Neuronal stem cell (in vitro differentiated cells): ENCODE measurements around the gene UTS2B.

Source experiments
- DNase-seq: peaks from one replicate; pipeline ENCODE4 v3.0.0-alpha.2; 2013; ENCODE audit warnings: low spot score
- H2AFZ ChIP-seq: one replicate; pipeline ENCODE4 v1.6.1; 2013; ENCODE audit warnings: mild to moderate bottlenecking, low read length, inconsistent platforms
- H2AK5ac ChIP-seq: 2 replicates; pipeline ENCODE4 v1.6.1; 2013; ENCODE audit warnings: low read depth, mild to moderate bottlenecking, inconsistent platforms, low read length, moderate library complexity, mixed read lengths
- H2BK120ac ChIP-seq: 2 replicates; pipeline ENCODE4 v1.6.1; 2013; ENCODE audit warnings: low read depth, mild to moderate bottlenecking, inconsistent platforms, low read length, moderate library complexity, mixed read lengths
- H2BK12ac ChIP-seq: one replicate; pipeline ENCODE4 v1.6.1; 2013; ENCODE audit warnings: low read length, inconsistent platforms
- H2BK15ac ChIP-seq: 2 replicates; pipeline ENCODE4 v1.6.1; 2013; ENCODE audit warnings: mild to moderate bottlenecking, low read length, inconsistent platforms, mixed read lengths
- H2BK5ac ChIP-seq: one replicate; pipeline ENCODE4 v1.6.1; 2013; ENCODE audit warnings: inconsistent platforms, mild to moderate bottlenecking, low read length, moderate library complexity
- H3K14ac ChIP-seq: one replicate; pipeline ENCODE4 v1.6.1; 2013; ENCODE audit warnings: low read length, inconsistent platforms
- H3K18ac ChIP-seq: 2 replicates; pipeline ENCODE4 v1.6.1; 2013; ENCODE audit warnings: low read length, inconsistent platforms
- H3K23ac ChIP-seq: 2 replicates; pipeline ENCODE4 v1.6.1; 2013; ENCODE audit warnings: low read depth, mild to moderate bottlenecking, mixed read lengths, low read length, inconsistent platforms; ENCODE audit not compliant: poor library complexity
- H3K27ac ChIP-seq: replicated peaks from 3 replicates; pipeline ENCODE4 v1.5.1; 2013; ENCODE audit warnings: low read length, inconsistent platforms
- H3K27me3 ChIP-seq, 3 experiments: 2 replicates each; pipeline ENCODE4 v1.6.1; 2013; ENCODE audit warnings: low read length in 3 of 3, mild to moderate bottlenecking in 2 of 3, inconsistent platforms in 1 of 3, low read depth in 1 of 3, mixed read lengths in 1 of 3, moderate library complexity in 1 of 3; ENCODE audit not compliant: control insufficient read depth in 3 of 3, insufficient read depth in 3 of 3
- H3K36me3 ChIP-seq, 2 donors: replicated peaks in 1 of 2; 2 replicates each; pipeline ENCODE4 v1.6.1; 2013; ENCODE audit warnings: low read length in 2 of 2; ENCODE audit not compliant: control insufficient read depth in 2 of 2, insufficient read depth in 2 of 2
- H3K4ac ChIP-seq: 2 replicates; pipeline ENCODE4 v1.6.1; 2013; ENCODE audit warnings: inconsistent platforms, mild to moderate bottlenecking, low read length, moderate library complexity
- H3K4me1 ChIP-seq, 2 donors: 1 replicate in 1 of 2; 2 replicates in 1 of 2; pipeline ENCODE4 v1.6.1; 2013; ENCODE audit warnings: low read length in 2 of 2, low read depth in 1 of 2; ENCODE audit not compliant: control insufficient read depth in 2 of 2, insufficient read depth in 1 of 2
- H3K4me2 ChIP-seq: one replicate; pipeline ENCODE4 v1.6.1; 2013; ENCODE audit warnings: mild to moderate bottlenecking, low read length, inconsistent platforms; ENCODE audit not compliant: insufficient read depth, poor library complexity, severe bottlenecking
- H3K4me3 ChIP-seq, 2 donors: 2 replicates each; pipeline ENCODE4 v1.5.1; 2013; ENCODE audit warnings: low read length in 2 of 2, mild to moderate bottlenecking in 2 of 2, inconsistent platforms in 1 of 2, moderate library complexity in 1 of 2
- H3K79me1 ChIP-seq: one replicate; pipeline ENCODE4 v1.6.1; 2013; ENCODE audit warnings: low read depth, mild to moderate bottlenecking, inconsistent platforms, low read length, moderate library complexity
- H3K9ac ChIP-seq: one replicate; pipeline ENCODE4 v1.6.1; 2013; ENCODE audit warnings: mild to moderate bottlenecking, low read depth, low read length, inconsistent platforms; ENCODE audit not compliant: poor library complexity
- H3K9me3 ChIP-seq, 2 donors: replicated peaks in 1 of 2; 2 replicates each; pipeline versions ENCODE3 to v1.6.1; 2013; ENCODE audit warnings: low read length in 2 of 2, mild to moderate bottlenecking in 2 of 2, inconsistent platforms in 1 of 2, low read depth in 1 of 2, mixed read lengths in 1 of 2, moderate library complexity in 1 of 2; ENCODE audit not compliant: control insufficient read depth in 2 of 2, insufficient read depth in 1 of 2
- H4K8ac ChIP-seq: one replicate; pipeline ENCODE4 v1.6.1; 2013; ENCODE audit warnings: low read depth, mild to moderate bottlenecking, inconsistent platforms, low read length, moderate library complexity
- H4K91ac ChIP-seq: one replicate; pipeline ENCODE4 v1.6.1; 2013; ENCODE audit warnings: low read length, low read depth, mild to moderate bottlenecking, inconsistent platforms; ENCODE audit not compliant: poor library complexity
- WGBS, 2 donors: extraction: QIAGEN DNeasy Blood & Tissue Kit; methylation state at CpG; one replicate each; pipeline ENCODE4 v1.1.7; 2013; ENCODE audit warnings: missing lambda C conversion rate in 2 of 2, mixed read lengths in 1 of 2; ENCODE audit not compliant: insufficient read length in 2 of 2, insufficient replicate concordance in 1 of 2; ENCODE audit errors: extremely low coverage in 2 of 2; 5-methylcytosine and 5-hydroxymethylcytosine counted together

Gene UTS2B

GRCh38 chr3:191352014-191352413, 21.7 kb upstream of the UTS2B start:
- no peak for DNase-seq
- Histone ChIP-seq H2AK5ac (no peak overlapping the region), H3K79me1 (no peaks in the 10 kb centered on the region), H4K91ac (no peak overlapping the region), H3K4ac (no peak overlapping the region), H2AFZ (no peak overlapping the region), H2BK5ac (no peak overlapping the region), H3K4me3 (no peak overlapping the region), H3K4me2 (no peak overlapping the region), H3K27me3 (no peaks in the 10 kb centered on the region), H2BK15ac (no peak overlapping the region), H3K18ac (no peak overlapping the region), H3K9ac (no peak overlapping the region), H3K4me1 (peaks cover 0 to under 1% of the 10 kb centered on the region in 2 donors), H3K36me3 (peaks cover under 1 to 2% of the 10 kb centered on the region in 2 donors), H3K14ac (no peak overlapping the region), H3K9me3 (no peaks in the 10 kb centered on the region), H3K27ac (no peak overlapping the region), H2BK12ac (no peak overlapping the region), H2BK120ac (no peak overlapping the region), H3K23ac (no peak overlapping the region), H4K8ac (no peak overlapping the region)
- no CpG with 5 or more reads among the region's 1 CpG for WGBS, 2 donors

- no peak overlapping the region for H2BK5ac ChIP-seq
- no peak overlapping the region for H2BK120ac ChIP-seq
- H3K23ac ChIP-seq = no peak overlapping the region
- H3K4me1 ChIP-seq = no peaks in the 10 kb centered on the region
- no peaks in the 10 kb centered on the region for H3K9me3 ChIP-seq
- no peak overlapping the region for H2AK5ac ChIP-seq
- H4K8ac ChIP-seq = no peak overlapping the region
- H2AFZ ChIP-seq = no peak overlapping the region
- H3K4me2 ChIP-seq = no peak overlapping the region
- H3K4ac ChIP-seq = no peak overlapping the region
- H2BK15ac ChIP-seq = no peak overlapping the region
- no peaks in the 10 kb centered on the region for H3K27me3 ChIP-seq
- no peaks in the 10 kb centered on the region for H3K36me3 ChIP-seq
- no peaks in the 10 kb centered on the region for H3K79me1 ChIP-seq
- no peak overlapping the region for H2BK12ac ChIP-seq
- no peak for DNase-seq
- no peak overlapping the region for H4K91ac ChIP-seq
- no peak overlapping the region for H3K27ac ChIP-seq
- no peak overlapping the region for H3K18ac ChIP-seq
- H3K9ac ChIP-seq = no peak overlapping the region
- no CpG with 5 or more reads among the region's 5 CpGs for WGBS, 2 donors
- no peak overlapping the region for H3K14ac ChIP-seq
- H3K4me3 ChIP-seq = no peak overlapping the region
Measured at GRCh38 chr3:191350396-191351090, 20.2 kb upstream of the UTS2B start.

DNA sequence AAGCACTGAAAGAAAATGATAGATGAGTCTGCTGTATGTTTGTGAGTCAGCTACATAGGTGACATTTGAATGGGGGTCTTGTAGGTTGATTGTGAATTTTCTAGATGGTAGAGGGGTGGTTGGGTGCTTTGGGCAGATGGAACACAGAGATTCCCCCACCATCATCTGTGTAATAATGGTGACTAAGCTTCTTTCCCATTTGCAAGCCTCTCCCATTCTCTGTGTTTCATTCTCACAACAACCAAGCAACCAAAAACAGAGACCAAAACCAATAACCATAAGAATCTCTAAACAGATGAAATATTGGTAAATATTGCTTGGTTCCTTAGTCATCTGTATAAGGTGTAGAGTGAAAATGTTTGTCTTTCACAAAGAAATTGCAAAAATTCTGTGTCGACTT, 17.8 kb upstream of the UTS2B start:
- H4K8ac ChIP-seq = no peak overlapping the region
- no peak overlapping the region for H2AFZ ChIP-seq
- H3K4me3 ChIP-seq = no peak overlapping the region
- H2BK12ac ChIP-seq = no peak overlapping the region
- peaks cover 0 to 1% of the 10 kb centered on the region in 2 donors for H3K4me1 ChIP-seq
- H2BK120ac ChIP-seq = no peak overlapping the region
- H3K23ac ChIP-seq = no peak overlapping the region
- H3K9ac ChIP-seq = no peak overlapping the region
- no CpG with 5 or more reads among the region's 1 CpG for WGBS, 2 donors
- no peak for DNase-seq
- no peak overlapping the region for H2BK15ac ChIP-seq
- no peak overlapping the region for H2BK5ac ChIP-seq
- no peaks in the 10 kb centered on the region for H3K9me3 ChIP-seq
- H3K27ac ChIP-seq = no peak overlapping the region
- H2AK5ac ChIP-seq = no peak overlapping the region
- H3K18ac ChIP-seq = no peak overlapping the region
- no peak overlapping the region for H3K4me2 ChIP-seq
- no peaks in the 10 kb centered on the region for H3K36me3 ChIP-seq
- H3K4ac ChIP-seq = no peak overlapping the region
- no peak overlapping the region for H4K91ac ChIP-seq
- no peaks in the 10 kb centered on the region for H3K27me3 ChIP-seq
- H3K79me1 ChIP-seq = no peaks in the 10 kb centered on the region
- H3K14ac ChIP-seq = no peak overlapping the region

DNA sequence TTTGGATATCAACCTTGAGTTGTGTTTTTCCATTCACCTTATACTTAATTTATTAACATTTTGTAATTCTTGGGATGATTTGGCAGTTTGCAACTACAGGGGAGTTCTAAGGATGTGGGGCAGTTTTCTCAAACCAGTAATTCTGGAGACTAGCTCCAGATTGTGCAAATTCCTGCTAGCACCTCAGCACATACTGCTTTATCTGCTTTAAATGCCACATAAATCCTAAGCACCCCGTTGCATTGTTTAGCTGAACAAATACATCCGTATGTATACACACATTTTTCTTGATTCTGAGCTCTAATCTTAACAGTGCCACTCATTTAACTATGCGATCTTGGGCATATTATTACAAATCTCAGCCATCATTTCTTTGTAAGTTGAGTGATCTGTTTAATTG, 16.9 kb upstream of the UTS2B start:
- Histone ChIP-seq H2BK120ac (no peak overlapping the region), H4K8ac (no peak overlapping the region), H2BK12ac (no peak overlapping the region), H3K4me1 (peaks cover 0 to 1% of the 10 kb centered on the region in 2 donors), H4K91ac (no peak overlapping the region), H3K18ac (no peak overlapping the region), H3K4ac (no peak overlapping the region), H3K27ac (no peak overlapping the region), H3K4me2 (no peak overlapping the region), H2AFZ (no peak overlapping the region), H3K9me3 (no peaks in the 10 kb centered on the region), H3K23ac (no peak overlapping the region), H3K9ac (no peak overlapping the region), H2BK15ac (no peak overlapping the region), H3K36me3 (no peaks in the 10 kb centered on the region), H3K79me1 (no peaks in the 10 kb centered on the region), H2AK5ac (no peak overlapping the region), H2BK5ac (no peak overlapping the region), H3K14ac (no peak overlapping the region), H3K4me3 (no peak overlapping the region), H3K27me3 (no peaks in the 10 kb centered on the region)
- no peak for DNase-seq
- WGBS, 2 donors = no CpG with 5 or more reads among the region's 3 CpGs
